22Rv1 (cell line): ENCODE results near the gene SNX3.

Experiments
- ZFX ChIP-seq: fragments of 450-650 bp; IDR thresholded peaks from 2 replicates; pipeline ENCODE4 v1.6.1; 2017; ENCODE audit warnings: antibody characterized with exemption, borderline replicate concordance
- TF ChIP-seq, protein P1 (sequence below): fragments of 450-650 bp; IDR thresholded peaks from 2 replicates; pipeline ENCODE4 v1.5.1; 2017; ENCODE audit warnings: mild to moderate bottlenecking

DNA sequence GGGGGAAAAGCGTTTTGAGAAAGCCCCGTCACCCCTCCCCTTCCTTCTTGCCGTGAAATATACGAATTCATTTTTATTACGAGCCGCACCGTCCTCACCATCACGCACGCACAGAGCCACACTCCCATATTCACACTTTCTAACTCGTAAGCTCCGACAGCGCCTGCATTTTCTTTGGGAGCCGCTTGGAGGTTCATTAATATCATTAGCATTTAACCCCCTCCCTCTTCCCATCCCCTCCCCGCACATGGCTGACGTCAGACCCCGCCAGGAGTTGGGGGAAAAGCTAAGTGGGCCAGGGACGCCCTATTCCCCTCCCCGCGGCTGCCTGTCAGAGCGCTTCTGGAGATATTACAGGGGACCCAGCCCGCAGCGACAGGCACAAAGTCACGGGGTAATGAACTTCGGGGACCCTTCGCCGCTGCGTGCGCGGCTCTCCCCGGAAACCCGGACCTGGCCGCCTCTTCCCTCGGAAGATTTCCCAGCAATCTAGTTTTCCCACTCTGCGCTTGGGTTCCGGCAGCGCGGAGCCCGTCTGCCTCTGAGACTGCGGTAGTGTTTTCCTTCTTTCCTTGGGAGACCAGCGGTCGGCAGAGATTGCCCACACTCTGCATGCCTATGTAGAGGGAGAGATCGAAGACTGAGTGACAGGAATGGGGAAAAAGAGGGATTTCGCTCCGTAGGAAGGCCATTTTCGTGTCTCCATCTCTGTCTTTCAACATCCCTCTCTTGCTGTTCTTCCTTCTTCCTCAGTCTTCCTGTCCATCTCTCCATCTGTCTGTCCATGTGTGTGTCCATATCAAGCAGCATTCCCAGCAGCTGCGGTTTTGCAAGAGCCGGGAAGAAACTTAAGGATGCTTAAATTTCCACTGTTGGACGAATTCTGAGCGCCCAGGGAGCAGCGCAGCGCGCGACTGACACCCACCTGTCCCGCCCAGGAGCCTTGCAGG is 94.9 kb downstream of the SNX3 start, which contains the start of gene NR2E1:
- TF ChIP-seq, protein P1, sequence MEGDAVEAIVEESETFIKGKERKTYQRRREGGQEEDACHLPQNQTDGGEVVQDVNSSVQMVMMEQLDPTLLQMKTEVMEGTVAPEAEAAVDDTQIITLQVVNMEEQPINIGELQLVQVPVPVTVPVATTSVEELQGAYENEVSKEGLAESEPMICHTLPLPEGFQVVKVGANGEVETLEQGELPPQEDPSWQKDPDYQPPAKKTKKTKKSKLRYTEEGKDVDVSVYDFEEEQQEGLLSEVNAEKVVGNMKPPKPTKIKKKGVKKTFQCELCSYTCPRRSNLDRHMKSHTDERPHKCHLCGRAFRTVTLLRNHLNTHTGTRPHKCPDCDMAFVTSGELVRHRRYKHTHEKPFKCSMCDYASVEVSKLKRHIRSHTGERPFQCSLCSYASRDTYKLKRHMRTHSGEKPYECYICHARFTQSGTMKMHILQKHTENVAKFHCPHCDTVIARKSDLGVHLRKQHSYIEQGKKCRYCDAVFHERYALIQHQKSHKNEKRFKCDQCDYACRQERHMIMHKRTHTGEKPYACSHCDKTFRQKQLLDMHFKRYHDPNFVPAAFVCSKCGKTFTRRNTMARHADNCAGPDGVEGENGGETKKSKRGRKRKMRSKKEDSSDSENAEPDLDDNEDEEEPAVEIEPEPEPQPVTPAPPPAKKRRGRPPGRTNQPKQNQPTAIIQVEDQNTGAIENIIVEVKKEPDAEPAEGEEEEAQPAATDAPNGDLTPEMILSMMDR = no peak
- TF ChIP-seq ZFX = no peak
